Activated CD8-positive, alpha-beta memory T cell treated with anti-CD3 and anti-CD28 coated beads for 48 hours (primary cell): ENCODE results near the gene OTOG.
"Not testable (repeated sequence)": the region's sequence is repeated elsewhere in the genome, so short reads cannot be mapped to it uniquely, and the experiment has no call there.

Experiments
- DNase-seq, 3 experiments: peaks; one replicate each; pipeline ENCODE4 v3.0.0-alpha.2; 2020; ENCODE audit warnings: low read depth in 2 of 3, low spot score in 2 of 3

Gene OTOG

DNA sequence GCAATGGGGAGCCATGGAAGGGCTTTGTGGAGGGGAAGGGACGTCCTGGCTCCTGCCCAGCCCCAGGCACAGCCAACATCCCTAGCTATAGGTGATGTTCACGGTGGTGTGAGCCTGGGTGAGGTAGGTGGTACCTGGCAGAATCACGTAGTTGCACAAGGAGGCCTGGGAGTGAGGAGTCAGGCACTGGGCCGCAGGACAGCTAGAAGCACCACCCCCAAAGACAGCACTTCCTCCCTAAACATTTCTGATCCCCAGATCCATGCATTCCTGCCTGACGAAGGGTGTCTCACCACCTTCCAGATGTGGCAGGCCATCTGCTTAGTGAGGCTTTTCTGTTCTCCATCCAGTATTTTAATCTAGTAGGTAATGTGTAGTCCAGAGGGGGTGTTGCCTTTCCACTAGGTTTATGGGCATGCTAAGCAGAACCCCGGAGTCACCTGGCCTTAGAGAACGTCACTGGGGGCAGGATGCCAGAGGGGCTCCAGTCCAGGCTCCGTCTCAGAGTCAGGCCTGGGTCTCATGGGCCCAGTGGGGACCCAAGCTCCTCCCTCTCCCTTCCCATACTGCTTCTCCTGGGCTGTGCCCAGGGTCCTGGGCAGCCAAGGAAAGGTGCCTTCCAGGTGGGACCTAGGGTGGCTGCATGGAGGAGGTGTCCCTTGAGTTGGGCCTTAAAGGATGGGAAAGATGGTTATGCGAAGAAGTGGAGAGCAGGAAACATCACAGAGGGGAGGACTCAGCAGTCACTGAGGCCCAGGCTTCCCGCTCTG lies 56.2 kb downstream of the OTOG start:
- DNase-seq, result no peak

DNA sequence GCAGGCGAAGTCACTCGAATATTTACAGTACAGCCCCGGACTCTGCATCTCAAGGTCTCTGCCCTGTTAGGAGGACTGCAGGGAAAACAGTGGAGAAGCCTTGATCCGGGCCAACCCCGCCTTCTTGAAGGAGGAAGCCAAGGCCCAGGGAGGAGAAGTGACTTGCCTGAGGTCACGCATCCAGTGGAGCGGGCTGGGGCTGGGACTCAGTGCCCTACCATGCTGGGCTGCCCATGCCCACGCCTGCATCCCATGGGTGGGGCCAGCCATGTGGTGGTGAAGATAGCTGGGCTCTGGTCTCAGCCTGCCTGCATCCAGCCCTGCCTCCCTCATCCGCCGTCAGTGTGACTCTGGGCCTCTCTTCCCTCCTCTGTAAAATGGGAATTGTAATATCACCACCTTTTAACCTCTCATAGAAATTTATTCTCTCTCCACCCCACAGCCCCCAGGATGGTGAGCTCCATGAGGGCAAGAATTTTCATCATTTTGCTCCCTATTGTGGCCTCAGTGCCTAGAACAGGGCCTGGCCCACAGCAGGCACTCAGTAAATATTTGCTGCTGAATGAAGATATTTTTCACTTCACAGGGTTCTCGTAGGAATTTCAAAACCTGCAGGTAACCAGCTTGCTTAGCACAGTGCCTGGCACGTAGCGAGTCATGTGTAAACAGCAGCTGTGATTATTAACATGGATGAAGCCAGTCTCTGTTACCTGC lies 57.3 kb downstream of the OTOG start:
- no peak for DNase-seq

DNA sequence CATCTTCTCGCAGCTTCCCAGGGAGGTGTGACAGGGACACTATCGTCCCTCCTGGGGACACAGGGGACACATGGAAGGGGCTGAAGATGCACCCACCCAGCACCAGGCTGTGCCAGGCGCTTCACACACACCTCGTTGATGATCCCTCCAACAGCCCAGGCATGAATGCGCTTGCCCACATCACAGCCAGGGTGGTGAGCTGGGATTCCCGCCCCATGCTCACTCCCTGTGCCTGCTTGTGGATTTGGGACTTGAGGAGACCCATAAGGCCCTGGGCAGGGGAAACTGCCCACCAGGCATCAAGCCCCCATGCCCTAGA lies 57.8 kb downstream of the OTOG start:
- no peak for DNase-seq

DNA sequence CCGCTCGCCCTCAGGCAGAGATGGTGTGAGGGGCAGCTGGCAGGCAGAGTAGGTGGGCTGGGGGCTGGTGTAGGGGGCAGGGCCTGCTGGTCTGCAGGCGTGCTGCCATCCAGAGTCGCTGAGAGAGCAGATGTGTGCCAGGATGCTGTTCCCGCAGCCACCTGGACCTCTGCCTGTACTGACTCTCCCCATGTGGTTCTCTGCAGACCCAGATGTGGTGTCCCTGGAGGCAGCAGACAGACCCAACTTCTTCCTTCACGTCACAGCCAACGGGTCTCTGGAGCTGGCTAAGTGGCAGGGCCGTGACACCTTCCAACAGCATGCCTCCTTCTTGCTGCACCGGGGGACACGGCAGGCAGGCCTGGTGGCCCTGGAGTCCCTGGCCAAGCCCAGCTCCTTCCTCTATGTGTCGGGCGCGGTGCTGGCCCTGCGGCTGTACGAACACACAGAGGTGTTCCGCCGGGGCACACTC lies 58.6 kb downstream of the OTOG start:
- no peak for DNase-seq

DNA sequence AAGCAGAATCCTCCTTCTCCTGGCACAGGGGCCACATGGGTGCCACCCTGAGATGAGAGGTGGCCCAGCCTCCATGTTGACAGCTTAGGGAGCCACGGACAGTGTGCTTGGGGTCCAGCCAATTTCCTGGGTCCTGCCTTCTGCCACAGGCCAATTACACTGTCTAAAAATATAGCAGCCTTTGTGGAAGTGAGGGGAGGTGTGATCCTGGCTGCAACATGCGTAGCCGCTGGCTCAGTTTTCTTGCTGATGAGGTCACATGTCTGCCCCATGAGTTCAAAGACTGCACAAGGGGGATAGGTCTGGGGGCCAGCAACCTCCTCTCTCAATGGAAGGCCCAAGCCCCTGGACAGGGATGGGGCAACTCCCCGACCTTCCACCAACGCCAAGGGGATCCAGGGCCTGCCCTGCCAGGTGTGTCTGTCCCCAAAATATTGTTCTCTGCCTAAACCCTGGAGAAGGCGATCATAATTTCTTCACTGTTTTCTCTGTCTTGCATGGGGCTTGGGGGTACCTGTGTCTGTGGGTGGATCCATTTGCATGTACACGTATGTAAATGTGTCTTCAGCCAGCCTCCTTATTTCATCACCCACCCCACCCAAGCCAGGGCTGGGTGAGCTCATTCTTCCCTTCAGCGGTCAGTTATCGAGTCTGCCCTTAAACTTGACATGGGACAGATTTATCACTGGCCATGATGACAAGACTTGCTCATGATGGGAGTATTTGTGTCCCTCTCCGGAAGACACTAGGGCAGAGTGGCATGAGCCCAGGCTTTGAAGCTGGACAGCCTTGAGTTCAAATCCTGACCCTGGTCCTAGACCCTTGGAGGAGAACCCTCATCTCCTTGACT lies 59.4 kb downstream of the OTOG start:
- DNase-seq, result no peak

DNA sequence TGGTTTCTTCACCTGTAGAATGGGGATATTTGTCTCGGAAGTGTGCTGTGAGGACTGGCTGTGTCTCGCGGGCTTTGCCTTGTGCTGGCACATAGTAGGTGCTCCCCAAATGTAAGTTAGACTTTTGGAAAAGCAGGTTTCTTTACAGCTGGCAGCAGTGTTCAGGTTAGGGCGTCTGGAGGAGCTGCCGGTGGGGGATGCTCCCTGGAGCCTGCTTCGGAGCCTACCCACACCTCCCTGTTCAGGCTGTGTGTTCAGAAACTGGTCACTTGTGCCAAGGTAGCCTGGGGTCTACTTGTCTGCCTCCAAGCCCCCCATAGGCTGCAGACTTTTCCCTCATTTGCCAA lies 60.0 kb downstream of the OTOG start:
- DNase-seq, result no peak

DNA sequence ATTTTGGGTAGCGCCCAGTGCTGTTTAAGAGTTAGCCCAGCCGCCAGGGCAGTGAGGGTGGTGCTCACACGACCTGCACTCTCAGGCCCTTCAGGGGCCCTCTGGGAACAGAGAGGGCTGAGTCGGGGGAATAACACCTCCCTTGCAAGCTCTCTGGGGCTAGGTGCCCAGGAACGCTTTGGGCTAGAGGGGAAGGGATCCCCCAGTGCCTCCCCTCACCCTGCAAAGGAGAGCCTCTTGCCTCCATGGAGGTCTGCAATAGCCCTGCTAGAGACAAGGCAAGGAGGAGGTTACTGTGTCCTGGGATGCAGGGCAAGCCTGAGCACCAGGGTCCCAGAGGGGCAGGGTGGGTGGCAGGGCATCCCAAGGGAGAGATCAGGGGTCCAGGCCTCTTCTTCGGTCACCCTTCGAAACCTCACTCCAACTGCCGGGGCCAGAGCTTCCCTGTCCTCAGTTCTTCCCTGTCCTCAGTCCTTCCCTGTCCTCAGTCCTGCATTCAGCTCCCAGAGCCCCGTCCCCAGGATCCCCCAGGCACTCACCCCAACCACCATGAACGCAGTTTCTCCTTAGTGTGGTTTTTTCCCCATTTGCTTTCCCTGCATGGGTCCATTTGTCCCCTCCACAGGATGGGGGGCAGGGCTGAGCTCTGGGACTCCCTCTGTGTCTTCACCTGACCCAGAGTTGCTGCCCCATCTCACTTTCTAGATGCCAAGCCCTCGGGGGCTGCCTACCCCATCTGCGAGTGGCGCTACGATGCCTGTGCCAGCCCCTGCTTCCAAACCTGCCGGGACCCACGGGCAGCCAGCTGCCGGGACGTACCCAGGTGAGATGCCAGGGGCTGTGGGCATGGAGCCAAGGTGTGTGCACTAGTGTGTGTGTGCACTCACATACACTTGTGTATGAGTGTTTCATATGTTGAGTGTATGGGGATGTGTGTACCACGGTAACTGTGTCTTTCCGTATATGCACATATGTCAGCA lies 60.8 kb downstream of the OTOG start:
- no peak for DNase-seq

DNA sequence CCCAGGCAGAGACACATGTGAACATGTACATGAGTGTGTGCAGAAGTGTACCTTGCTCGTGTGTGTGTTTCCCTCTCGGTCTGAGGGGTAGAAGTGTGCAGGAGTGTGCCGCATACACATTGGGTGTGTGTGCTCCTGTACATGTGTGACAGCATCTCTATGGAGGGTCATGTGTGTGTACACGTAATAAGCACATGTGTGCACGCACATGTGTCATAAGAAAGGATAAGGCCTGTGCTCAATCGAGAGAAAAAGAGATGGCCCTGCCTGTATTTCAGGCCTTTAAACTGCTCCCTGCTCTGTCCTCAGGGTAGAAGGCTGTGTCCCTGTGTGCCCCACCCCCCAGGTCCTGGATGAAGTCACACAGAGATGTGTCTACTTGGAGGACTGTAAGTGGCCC lies 61.8 kb downstream of the OTOG start:
- no peak for DNase-seq

DNA sequence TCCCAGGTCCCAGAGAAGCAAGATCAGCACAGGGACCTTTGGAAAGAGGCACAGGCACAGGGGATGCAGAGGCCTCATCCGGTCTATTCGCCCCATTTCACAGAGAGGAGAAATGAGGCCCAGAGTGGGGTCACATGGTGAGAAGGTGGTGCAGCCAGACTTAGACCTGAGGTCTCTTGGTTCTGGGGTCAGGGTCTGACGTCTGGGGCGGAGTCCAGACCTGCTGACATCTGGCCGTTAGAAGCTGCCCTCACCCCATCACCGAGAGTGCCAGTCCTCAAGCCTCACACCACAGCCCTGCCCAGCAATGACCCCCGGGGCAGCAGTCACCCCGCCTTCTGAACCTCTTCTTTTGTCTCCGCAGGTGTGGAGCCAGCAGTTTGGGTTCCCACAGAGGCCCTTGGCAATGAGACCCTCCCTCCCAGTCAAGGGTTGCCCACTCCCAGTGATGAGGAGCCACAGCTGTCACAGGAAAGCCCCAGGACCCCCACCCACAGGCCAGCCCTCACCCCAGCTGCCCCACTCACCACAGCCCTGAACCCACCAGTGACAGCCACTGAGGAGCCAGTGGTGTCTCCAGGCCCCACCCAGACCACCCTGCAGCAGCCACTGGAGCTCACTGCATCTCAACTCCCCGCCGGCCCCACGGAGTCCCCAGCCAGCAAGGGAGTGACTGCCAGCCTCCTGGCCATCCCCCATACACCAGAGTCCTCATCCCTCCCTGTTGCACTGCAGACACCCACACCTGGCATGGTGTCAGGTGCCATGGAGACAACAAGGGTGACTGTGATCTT lies 62.4 kb downstream of the OTOG start:
- DNase-seq, result no peak

DNA sequence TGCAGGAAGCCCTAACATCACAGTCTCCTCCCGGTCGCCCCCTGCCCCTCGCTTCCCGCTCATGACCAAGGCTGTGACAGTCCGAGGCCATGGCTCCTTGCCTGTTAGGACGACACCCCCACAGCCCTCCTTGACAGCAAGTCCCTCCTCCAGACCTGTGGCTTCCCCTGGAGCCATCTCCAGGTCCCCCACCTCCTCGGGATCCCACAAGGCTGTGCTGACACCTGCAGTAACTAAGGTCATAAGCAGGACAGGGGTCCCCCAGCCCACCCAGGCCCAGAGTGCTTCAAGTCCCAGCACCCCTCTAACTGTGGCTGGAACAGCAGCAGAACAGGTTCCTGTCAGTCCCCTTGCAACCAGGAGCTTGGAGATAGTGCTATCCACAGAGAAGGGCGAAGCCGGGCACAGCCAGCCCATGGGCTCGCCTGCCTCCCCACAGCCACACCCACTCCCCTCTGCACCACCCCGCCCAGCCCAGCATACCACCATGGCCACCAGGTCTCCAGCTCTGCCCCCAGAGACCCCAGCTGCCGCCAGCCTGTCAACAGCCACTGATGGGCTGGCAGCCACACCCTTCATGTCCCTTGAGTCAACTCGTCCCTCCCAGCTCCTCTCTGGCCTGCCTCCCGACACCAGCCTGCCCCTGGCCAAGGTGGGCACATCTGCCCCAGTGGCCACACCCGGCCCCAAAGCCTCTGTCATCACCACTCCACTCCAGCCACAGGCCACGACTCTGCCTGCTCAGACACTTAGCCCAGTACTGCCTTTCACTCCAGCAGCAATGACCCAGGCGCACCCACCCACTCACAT lies 63.2 kb downstream of the OTOG start:
- no peak for DNase-seq

DNA sequence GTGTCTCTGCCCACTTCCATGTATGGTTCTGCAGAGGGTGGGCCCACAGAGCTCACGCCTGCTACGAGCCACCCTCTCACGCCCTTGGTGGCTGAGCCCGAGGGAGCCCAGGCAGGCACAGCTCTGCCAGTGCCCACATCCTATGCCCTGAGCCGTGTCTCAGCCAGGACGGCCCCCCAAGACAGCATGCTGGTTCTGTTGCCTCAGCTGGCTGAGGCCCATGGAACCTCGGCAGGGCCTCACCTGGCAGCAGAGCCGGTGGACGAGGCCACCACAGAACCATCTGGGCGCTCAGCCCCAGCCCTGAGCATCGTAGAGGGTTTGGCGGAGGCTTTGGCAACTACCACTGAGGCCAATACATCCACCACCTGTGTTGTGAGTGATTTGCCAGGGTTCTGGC lies 64.0 kb downstream of the OTOG start:
- DNase-seq, result no peak

DNA sequence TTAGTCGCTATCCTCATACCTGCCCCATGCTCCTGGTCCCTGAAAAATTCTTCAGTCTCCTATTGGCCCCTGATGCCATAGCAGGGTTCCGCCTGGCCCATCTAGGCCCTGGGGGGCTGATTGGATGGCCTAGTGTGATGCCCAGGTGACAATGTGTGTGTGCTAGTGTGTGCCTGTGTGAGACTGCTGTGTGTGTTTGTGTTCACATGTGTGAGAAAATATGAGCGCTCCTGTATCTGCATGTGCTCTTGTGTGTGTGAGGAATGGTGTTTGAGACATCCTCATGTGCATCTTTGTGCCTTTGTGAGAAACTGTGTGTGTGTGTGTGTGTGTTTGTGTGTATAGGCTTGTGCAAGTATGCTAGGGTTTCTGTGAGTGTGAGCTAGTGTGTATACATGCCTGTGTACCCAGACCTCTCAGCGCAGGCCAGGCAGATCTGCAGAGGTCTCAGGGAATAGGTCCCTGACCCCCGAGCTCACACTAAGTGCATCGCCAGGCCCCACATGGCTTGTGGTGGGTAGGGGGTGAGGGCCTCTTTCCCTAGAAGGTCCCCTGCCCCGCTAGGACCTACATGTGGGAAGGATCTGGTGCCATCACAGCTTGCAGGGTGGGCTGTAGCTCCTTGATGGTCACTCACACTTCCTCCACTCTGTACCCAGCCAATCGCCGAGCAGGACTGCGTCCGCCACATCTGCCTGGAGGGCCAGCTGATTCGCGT lies 64.6 kb downstream of the OTOG start:
- DNase-seq, result no peak

DNA sequence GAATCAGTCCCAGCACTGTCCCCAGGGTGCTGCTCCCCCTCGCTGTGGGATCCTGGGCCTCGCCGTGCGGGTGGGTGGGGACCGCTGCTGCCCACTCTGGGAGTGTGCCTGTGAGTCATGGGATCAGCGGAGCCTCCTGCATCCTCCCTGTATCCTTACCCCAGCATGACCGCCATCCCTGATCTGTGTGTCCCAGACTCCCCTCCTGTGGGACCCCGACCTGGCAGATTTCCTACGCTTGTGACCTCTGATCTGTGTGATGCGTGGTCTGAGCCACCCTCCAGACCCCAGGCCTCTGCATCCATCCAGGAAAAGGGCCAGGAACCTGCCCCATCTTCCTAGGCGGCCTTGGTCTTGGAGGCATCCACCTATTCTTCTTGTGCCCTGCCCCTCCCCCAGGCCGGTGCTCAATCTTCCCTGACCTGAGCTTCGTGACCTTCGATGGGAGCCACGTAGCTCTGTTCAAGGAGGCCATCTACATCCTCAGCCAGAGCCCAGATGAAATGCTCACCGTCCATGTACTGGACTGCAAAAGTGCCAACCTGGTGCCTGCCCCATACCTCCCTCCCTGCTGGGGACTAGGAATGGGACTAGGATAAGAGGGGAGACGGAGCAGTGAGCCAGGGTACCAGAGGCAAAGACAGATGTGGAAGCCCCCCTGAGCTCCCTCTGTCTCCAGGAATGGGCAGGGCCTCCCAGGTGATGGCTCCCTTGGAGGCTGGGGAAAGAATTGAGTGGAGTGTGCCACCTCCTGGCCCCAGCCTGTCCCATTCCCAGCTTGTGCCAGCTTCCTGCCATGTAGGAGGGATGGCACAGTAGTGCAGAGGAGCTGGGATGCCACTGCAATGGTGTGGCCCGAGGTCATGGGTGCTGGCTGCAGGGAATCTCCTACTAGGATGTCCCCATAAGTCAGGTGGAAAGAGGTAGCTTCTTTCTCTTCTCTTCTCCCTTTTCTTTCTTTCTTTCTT lies 65.4 kb downstream of the OTOG start:
- DNase-seq, result no peak

DNA sequence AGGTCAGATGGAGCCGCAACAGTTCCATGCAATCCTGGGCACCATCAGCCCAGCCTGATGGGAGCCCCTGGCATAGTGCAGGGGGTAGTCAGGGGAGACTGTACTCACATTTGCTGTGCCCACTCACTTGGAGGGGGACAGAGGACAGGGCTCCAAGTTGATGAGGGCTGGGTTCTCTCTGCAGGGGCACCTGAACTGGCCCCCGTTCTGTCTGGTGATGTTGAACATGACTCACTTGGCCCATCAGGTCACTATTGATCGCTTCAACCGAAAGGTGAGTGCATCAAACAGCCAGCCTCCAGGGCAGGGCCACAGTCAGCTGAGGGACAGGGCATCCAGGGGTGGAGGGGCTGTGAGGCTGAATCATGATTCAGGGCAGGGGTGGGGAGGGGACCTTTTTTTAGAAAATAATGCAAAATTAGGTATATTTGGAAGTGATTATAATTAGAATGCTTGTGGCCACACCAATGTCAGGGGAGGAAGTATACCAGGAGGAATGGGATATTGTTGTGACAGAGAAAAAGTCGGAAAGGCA lies 66.4 kb downstream of the OTOG start:
- no peak for DNase-seq

DNA sequence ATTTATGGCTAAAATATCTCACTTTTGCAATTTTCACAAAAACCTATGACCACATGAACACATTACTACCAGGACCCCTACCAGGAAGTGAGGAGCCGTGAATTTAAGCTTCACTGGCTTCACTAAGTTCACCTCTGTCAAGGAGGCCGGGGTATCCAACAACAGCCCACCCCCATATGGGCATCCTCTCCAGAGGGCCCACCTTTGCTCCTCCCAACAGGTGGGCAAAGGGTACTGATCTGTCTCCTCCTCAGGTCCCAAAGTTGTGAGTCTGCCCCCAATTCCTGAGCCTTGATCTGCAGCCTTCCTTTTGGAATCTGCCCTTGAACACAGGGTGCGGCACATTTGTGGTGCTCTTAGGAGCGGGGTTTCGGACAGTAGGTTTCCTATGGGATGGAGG lies 66.9 kb downstream of the OTOG start:
- DNase-seq, result no peak

DNA sequence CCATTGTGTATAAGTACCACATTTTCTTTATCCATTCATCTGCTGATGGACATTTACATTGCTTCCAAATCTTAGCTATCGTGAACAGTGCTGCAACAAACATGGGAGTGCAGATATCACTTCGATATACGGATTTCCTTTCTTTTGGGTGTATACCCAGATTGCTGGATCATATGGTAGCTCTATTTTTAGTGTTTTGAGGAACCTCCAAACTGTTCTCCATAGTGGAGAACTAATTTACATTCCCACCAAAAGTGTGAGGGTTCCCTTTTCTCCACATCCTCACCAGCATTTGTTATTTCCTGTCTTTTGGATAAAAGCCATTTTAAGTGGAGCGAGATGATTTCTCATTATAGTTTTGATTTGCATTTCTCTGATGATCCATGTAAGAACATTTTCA lies 75.7 kb downstream of the OTOG start:
- not testable (repeated sequence) for DNase-seq

DNA sequence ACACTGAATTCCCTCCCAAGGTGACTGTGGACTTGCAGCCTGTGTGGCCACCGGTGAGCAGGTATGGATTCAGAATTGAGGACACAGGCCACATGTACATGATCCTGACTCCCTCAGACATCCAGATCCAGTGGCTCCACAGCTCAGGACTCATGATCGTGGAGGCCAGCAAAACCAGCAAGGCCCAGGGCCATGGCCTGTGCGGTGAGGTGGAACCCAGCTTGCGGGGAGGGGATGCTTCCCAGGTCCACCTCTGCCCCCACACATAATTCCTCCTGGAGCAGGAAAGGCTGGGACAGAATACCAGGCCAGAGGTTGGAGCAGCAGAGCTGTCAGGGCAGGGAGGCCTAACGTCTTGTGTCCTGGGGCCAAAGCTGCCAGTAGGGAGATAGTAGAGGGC lies 82.1 kb downstream of the OTOG start:
- no peak for DNase-seq
